IMR-90 (cell line): ENCODE measurements around the gene LRCOL1. TPM values are rescaled to one million over a fixed set of nuclear protein-coding genes. Genes with fewer than 3 reads are reported as not detected.
A peak's percentile ranks its signal among the peaks of the same experiment; 100 is the strongest.

Experiments used
- ATAC-seq: fragments of 200-7000 bp; cut with Tn5 transposase; 2 replicates; pipeline ENCODE4 v1.9.1; 2020; ENCODE audit warnings: low read depth, mild to moderate bottlenecking, moderate library complexity
- BruUV-seq: library from RNA; stranded (reverse); fragments of 400-500 nt; replicated peaks from 2 replicates; lab custom pipeline; 2021; lab: Mats Ljungman, UMichigan
- CTCF ChIA-PET: fragments of 300-600 bp; formaldehyde crosslinking; extraction: SDS; loops from one replicate; lab custom pipeline; 2021; ENCODE audit warnings: antibody characterized with exemption; lab: Yijun Ruan, JAX
- POLR2A ChIA-PET: fragments of 300-600 bp; sonication (Branson Sonifier 250); formaldehyde crosslinking; loops from one replicate; lab custom pipeline; 2022; ENCODE audit warnings: antibody characterized with exemption; ENCODE audit not compliant: unreplicated experiment; lab: Charles Lee
- DNase-seq: peaks from one replicate; pipeline ENCODE4 v3.0.0; 2013
- H2AFZ ChIP-seq: replicated peaks from 2 replicates; pipeline ENCODE3; 2013; ENCODE audit warnings: low read length, mild to moderate bottlenecking; ENCODE audit not compliant: poor library complexity
- H2AK5ac ChIP-seq: 2 replicates; pipeline ENCODE4 v1.6.1; 2013; ENCODE audit warnings: low read depth, low read length, inconsistent platforms
- H2AK9ac ChIP-seq: replicated peaks from 2 replicates; pipeline ENCODE3; 2013; ENCODE audit warnings: mild to moderate bottlenecking, low read depth, low read length, moderate library complexity; ENCODE audit not compliant: poor library complexity
- H2BK120ac ChIP-seq: 2 replicates; pipeline ENCODE4 v1.6.1; 2013; ENCODE audit warnings: low read depth, low read length, inconsistent platforms
- H2BK15ac ChIP-seq: 3 replicates; pipeline ENCODE4 v1.6.1; 2013; ENCODE audit warnings: low read depth, low read length, inconsistent platforms
- H2BK20ac ChIP-seq: 2 replicates; pipeline ENCODE4 v1.6.1; 2013; ENCODE audit warnings: low read depth, mild to moderate bottlenecking, inconsistent platforms, low read length, moderate library complexity
- H2BK5ac ChIP-seq: 2 replicates; pipeline ENCODE4 v1.6.1; 2013; ENCODE audit warnings: mild to moderate bottlenecking, low read depth, low read length, inconsistent platforms; ENCODE audit not compliant: poor library complexity, severe bottlenecking
- H3K14ac ChIP-seq: replicated peaks from 2 replicates; pipeline ENCODE4 v1.6.1; 2013; ENCODE audit warnings: low read depth, low read length, inconsistent platforms
- H3K18ac ChIP-seq: 2 replicates; pipeline ENCODE4 v1.6.1; 2013; ENCODE audit warnings: low read depth, low read length, control low read depth
- H3K23ac ChIP-seq: 2 replicates; pipeline ENCODE4 v1.6.1; 2013; ENCODE audit warnings: low read depth, low read length, inconsistent platforms
- H3K27ac ChIP-seq: 2 replicates; pipeline ENCODE4 v1.5.1; 2013; ENCODE audit warnings: mild to moderate bottlenecking, control low read depth, low read length; ENCODE audit not compliant: insufficient read depth
- H3K27me3 ChIP-seq: 2 replicates; pipeline ENCODE4 v1.6.1; 2013; ENCODE audit warnings: low read length; ENCODE audit not compliant: control insufficient read depth, insufficient read depth
- H3K36me3 ChIP-seq: 2 replicates; pipeline ENCODE4 v1.6.1; 2013; ENCODE audit warnings: low read length, mixed read lengths; ENCODE audit not compliant: control insufficient read depth, insufficient read depth
- H3K4ac ChIP-seq: 2 replicates; pipeline ENCODE4 v1.6.1; 2013; ENCODE audit warnings: low read depth, low read length, inconsistent platforms
- H3K4me1 ChIP-seq: 2 replicates; pipeline ENCODE4 v1.6.1; 2013; ENCODE audit warnings: low read length, mixed read lengths; ENCODE audit not compliant: control insufficient read depth, insufficient read depth
- H3K4me2 ChIP-seq: 2 replicates; pipeline ENCODE4 v1.6.1; 2013; ENCODE audit warnings: low read depth, mild to moderate bottlenecking, control low read depth, low read length, moderate library complexity
- H3K4me3 ChIP-seq: 2 replicates; pipeline ENCODE4 v1.5.1; 2013; ENCODE audit warnings: low read depth, mild to moderate bottlenecking, control low read depth, low read length, moderate library complexity; ENCODE audit not compliant: insufficient read depth
- H3K56ac ChIP-seq: 2 replicates; pipeline ENCODE4 v1.6.1; 2013; ENCODE audit warnings: low read length, inconsistent platforms; ENCODE audit not compliant: insufficient read depth; ENCODE audit errors: extremely low read depth
- H3K79me1 ChIP-seq, 2 experiments: 2 replicates each; pipeline ENCODE4 v1.6.1; 2013; ENCODE audit warnings: low read length in 2 of 2, inconsistent platforms in 1 of 2, low read depth in 1 of 2
- H3K9ac ChIP-seq: 2 replicates; pipeline ENCODE4 v1.6.1; 2013; ENCODE audit warnings: low read depth, low read length, control low read depth
- H3K9me1 ChIP-seq: 2 replicates; pipeline ENCODE4 v1.6.1; 2013; ENCODE audit warnings: low read length, inconsistent platforms; ENCODE audit not compliant: insufficient read depth
- H3K9me3 ChIP-seq: 2 replicates; pipeline ENCODE4 v1.6.1; 2013; ENCODE audit warnings: low read length; ENCODE audit not compliant: control insufficient read depth, insufficient read depth
- H4K20me1 ChIP-seq: 2 replicates; pipeline ENCODE4 v1.6.1; 2013; ENCODE audit warnings: low read length, inconsistent platforms; ENCODE audit not compliant: insufficient read depth
- H4K5ac ChIP-seq: 2 replicates; pipeline ENCODE4 v1.6.1; 2013; ENCODE audit warnings: mild to moderate bottlenecking, low read depth, low read length, control low read depth
- H4K8ac ChIP-seq, 2 experiments: 2 replicates each; pipeline ENCODE4 v1.6.1; 2013; ENCODE audit warnings: low read depth in 2 of 2, low read length in 2 of 2, control low read depth in 1 of 2, inconsistent platforms in 1 of 2
- H4K91ac ChIP-seq: 2 replicates; pipeline ENCODE4 v1.6.1; 2013; ENCODE audit warnings: low read depth, low read length, inconsistent platforms; ENCODE audit not compliant: insufficient read depth
- BHLHE40 ChIP-seq: fragments of 150-350 bp; IDR thresholded peaks from 2 replicates; pipeline ENCODE4 v1.6.1; 2016; ENCODE audit warnings: mild to moderate bottlenecking, low read depth, low read length
- CEBPB ChIP-seq: IDR thresholded peaks from 2 replicates; pipeline ENCODE4 v1.6.1; 2012; ENCODE audit warnings: low read depth, low read length, improper control_type of control experiment
- CHD1 ChIP-seq: IDR thresholded peaks from 2 replicates; pipeline ENCODE4 v1.6.1; 2012; ENCODE audit warnings: low read depth, low read length, improper control_type of control experiment
- FOS ChIP-seq: fragments of 150-350 bp; IDR thresholded peaks from 2 replicates; pipeline ENCODE4 v1.6.1; 2016; ENCODE audit warnings: low read depth, low read length
- MAFK ChIP-seq: IDR thresholded peaks from 2 replicates; pipeline ENCODE4 v1.6.1; 2012; ENCODE audit warnings: low read depth, low read length, improper control_type of control experiment
- MAZ ChIP-seq: IDR thresholded peaks from 2 replicates; pipeline ENCODE4 v1.6.1; 2012; ENCODE audit warnings: low read depth, mild to moderate bottlenecking, low read length, improper control_type of control experiment, moderate library complexity, borderline replicate concordance
- MXI1 ChIP-seq: IDR thresholded peaks from 2 replicates; pipeline ENCODE4 v1.6.1; 2012; ENCODE audit warnings: low read depth, mild to moderate bottlenecking, low read length, moderate library complexity, borderline replicate concordance
- NFE2L2 ChIP-seq: fragments of 150-350 bp; IDR thresholded peaks from 2 replicates; pipeline ENCODE4 v1.6.1; 2016; ENCODE audit warnings: low read depth, mild to moderate bottlenecking, low read length
- POLR2A ChIP-seq: IDR thresholded peaks from 2 replicates; pipeline ENCODE4 v1.6.1; 2012; ENCODE audit warnings: mild to moderate bottlenecking, low read depth, low read length
- RAD21 ChIP-seq: IDR thresholded peaks from 2 replicates; pipeline ENCODE4 v1.6.1; 2012; ENCODE audit warnings: low read length, improper control_type of control experiment
- RCOR1 ChIP-seq: IDR thresholded peaks from 2 replicates; pipeline ENCODE4 v1.6.1; 2012; ENCODE audit warnings: mild to moderate bottlenecking, low read length, improper control_type of control experiment; ENCODE audit not compliant: insufficient replicate concordance
- RFX5 ChIP-seq: IDR thresholded peaks from 2 replicates; pipeline ENCODE4 v1.8.0; 2012; ENCODE audit warnings: low read depth, mild to moderate bottlenecking, low read length, moderate library complexity
- SMC3 ChIP-seq: fragments of 150-350 bp; IDR thresholded peaks from 2 replicates; pipeline ENCODE4 v1.6.1; 2016; ENCODE audit warnings: low read depth, mild to moderate bottlenecking, antibody characterized with exemption, low read length, moderate library complexity
- WGBS, 2 experiments: methylation state at CpG; one replicate each; pipeline versions ENCODE4 v1.1.5 to v1.1.7; 2013; ENCODE audit warnings: missing lambda C conversion rate in 2 of 2; ENCODE audit not compliant: insufficient read length in 1 of 2; ENCODE audit errors: extremely low coverage in 2 of 2; 5-methylcytosine and 5-hydroxymethylcytosine counted together
- dilution Hi-C: fragments of 300-500 bp; cut with HindIII; formaldehyde crosslinking; loops from one replicate; pipeline ENCODE4 v1.14.3; 2018; ENCODE audit warnings: low sequenced_read_pairs; ENCODE audit not compliant: unreplicated experiment
- in situ Hi-C: fragments of 300-500 bp; cut with MboI; formaldehyde crosslinking; loops from 3 replicates; pipeline ENCODE4 v1.14.3; 2019; ENCODE audit warnings: low sequenced_read_pairs, inconsistent platforms, mixed read lengths
- intact Hi-C: fragments of 100-400 bp; cut with micrococcal nuclease; formaldehyde crosslinking; loops from 2 replicates; pipeline ENCODE4 v1.10.0; 2022
- polyA plus RNA-seq, 3 experiments: library from polyadenylated mRNA; depleted of rRNA; stranded (reverse); fragments of >200 nt; gene quantifications; 2 replicates each; pipeline ENCODE4 v1.2.3, GENCODE V29; 2012; ENCODE audit warnings: low replicate concordance in 1 of 3
- total RNA-seq: library from RNA; depleted of rRNA; stranded (reverse); fragments of >200 nt; gene quantifications from 2 replicates; pipeline ENCODE4 v1.2.3, GENCODE V29; 2012
- TF ChIP-seq, protein P1 (sequence below): fragments of 150-350 bp; IDR thresholded peaks from 2 replicates; pipeline ENCODE4 v1.6.1; 2017; ENCODE audit warnings: mild to moderate bottlenecking, antibody characterized with exemption, low read length, low read depth

The LRCOL1 gene
- total and polyA plus RNA-seq, 2 of the 4 experiments (the other 2 are of a cell fraction): 1.0 TPM; not detected in 1

DNA sequence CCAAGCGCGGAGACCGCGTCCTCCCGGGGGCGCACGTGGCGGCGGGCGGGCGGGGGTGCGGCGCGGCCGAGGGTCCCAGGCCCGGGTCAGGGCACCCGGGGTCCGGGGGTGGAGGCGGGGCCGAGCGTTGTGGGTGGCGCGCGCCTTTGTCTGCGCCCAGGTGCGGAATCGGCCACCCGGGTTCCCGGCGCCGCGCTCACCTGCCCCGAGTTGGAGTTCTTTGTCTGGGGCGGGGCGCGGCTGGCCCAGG lies 50.1 kb downstream of the LRCOL1 start:
- in situ Hi-C loops: no loop called here
- Histone ChIP-seq H2BK5ac (no peak overlapping the region), H3K18ac (no peak overlapping the region), H4K20me1 (peaks cover 19% of the 10 kb centered on the region), H3K4me1 (no peaks in the 10 kb centered on the region; the same call in 1 of the 2 replicates), H3K4me2 (peak overlapping the region; percentile 86), H3K27me3 (no peaks in the 10 kb centered on the region), H2AK5ac (no peak overlapping the region), H4K91ac (no peak overlapping the region), H2BK20ac (no peak overlapping the region), H3K9me3 (no peaks in the 10 kb centered on the region), H3K14ac (no peak overlapping the region), H2AK9ac (no peak overlapping the region), H3K36me3 (peaks cover 1% of the 10 kb centered on the region; the same call in 1 of the 2 replicates), H2AFZ (peak overlapping the region; percentile 93), H3K4me3 (peak overlapping the region; percentile 93), H3K27ac (no peak overlapping the region; the same call in 1 of the 2 replicates), H3K9me1 (peaks cover 1% of the 10 kb centered on the region), H3K4ac (no peak overlapping the region), H3K23ac (no peak overlapping the region), H3K79me1 (peaks cover 7 to 12% of the 10 kb centered on the region in 2 experiments), H3K9ac (peak overlapping the region; percentile 38; the same call in 1 of the 2 replicates), H2BK120ac (no peak overlapping the region), H2BK15ac (no peak overlapping the region), H3K56ac (no peak overlapping the region), H4K8ac (no peak overlapping the region), H4K5ac (no peak overlapping the region)
- ATAC-seq (no peak; the same call in 1 of the 2 replicates), DNase-seq (no peak)
- TF ChIP-seq CHD1 (no peak), RAD21 (no peak), MAZ (no peak), MAFK (no peak), FOS (no peak), POLR2A (no peak), BHLHE40 (no peak), CEBPB (no peak), NFE2L2 (no peak), RCOR1 (no peak), MXI1 (no peak), RFX5 (no peak), SMC3 (no peak)
- TF ChIP-seq, protein P1, sequence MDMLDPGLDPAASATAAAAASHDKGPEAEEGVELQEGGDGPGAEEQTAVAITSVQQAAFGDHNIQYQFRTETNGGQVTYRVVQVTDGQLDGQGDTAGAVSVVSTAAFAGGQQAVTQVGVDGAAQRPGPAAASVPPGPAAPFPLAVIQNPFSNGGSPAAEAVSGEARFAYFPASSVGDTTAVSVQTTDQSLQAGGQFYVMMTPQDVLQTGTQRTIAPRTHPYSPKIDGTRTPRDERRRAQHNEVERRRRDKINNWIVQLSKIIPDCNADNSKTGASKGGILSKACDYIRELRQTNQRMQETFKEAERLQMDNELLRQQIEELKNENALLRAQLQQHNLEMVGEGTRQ: no peak
- POLR2A ChIA-PET: no interaction called here
- CTCF ChIA-PET: no interaction called here
- intact Hi-C loops: loop anchor here (2.0 to 5.0 kb wide), 2 partner anchors 52 to 69 kb away; partner anchors contain the start of genes FBRSL1 and LRCOL1
- dilution Hi-C loops: no loop called here
- BruUV-seq: no TSS peak
- 0% methylated on average over 28 of the region's 36 CpGs; no CpG with 5 or more reads in 1 of the 2 experiments for WGBS, 2 experiments
